A549 (cell line): ENCODE results near the gene SCN3B. TPM values are rescaled to one million over a fixed set of nuclear protein-coding genes. Genes with fewer than 3 reads are reported as not detected.

ENCODE experiments used
- ATAC-seq, 2 experiments: fragments of 200-7000 bp in 1 of 2; fragments of >200 bp in 1 of 2; cut with Nextera tagmentation in 1 of 2; cut with Tn5 transposase in 1 of 2; 3 replicates each; pipeline versions ENCODE4 v1.8.0 to v1.9.1; 2018 to 2020; ENCODE audit warnings: mild to moderate bottlenecking in 1 of 2, moderate library complexity in 1 of 2
- CTCF ChIA-PET: fragments of 300-600 bp; sonication (Branson Sonifier 250); formaldehyde crosslinking; extraction: SDS; loops from one replicate; lab custom pipeline; 2021; ENCODE audit warnings: antibody characterized with exemption, inconsistent platforms; lab: Yijun Ruan, JAX
- POLR2A ChIA-PET: fragments of 350-600 bp; formaldehyde crosslinking; extraction: SDS; loops from one replicate; lab custom pipeline; 2021; ENCODE audit warnings: antibody characterized with exemption, inconsistent platforms; lab: Yijun Ruan, JAX
- DNase-seq, 2 experiments: peaks; one replicate each; pipeline versions ENCODE4 v3.0.0 to v3.0.0-alpha.2; 2011 to 2016; ENCODE audit warnings: low read depth in 1 of 2, low spot score in 1 of 2
- FAIRE-seq: peaks from 2 replicates; lab custom pipeline; 2011; peaks lifted over from hg19 to GRCh38; lab: Jason Lieb, UNC
- H3K27ac ChIP-seq, 2 experiments: fragments of >200 bp; sonication (Bioruptor Twin); formaldehyde crosslinking; 3 replicates each; pipeline ENCODE4 v1.5.1; 2016 to 2017
- H3K4me1 ChIP-seq: fragments of >200 bp; sonication (Bioruptor Twin); formaldehyde crosslinking; 3 replicates; pipeline ENCODE4 v1.6.1; 2016
- H3K4me2 ChIP-seq: fragments of >200 bp; sonication (Bioruptor Twin); formaldehyde crosslinking; 3 replicates; pipeline ENCODE4 v1.6.1; 2016
- H3K4me3 ChIP-seq: fragments of >200 bp; sonication (Bioruptor Twin); formaldehyde crosslinking; 3 replicates; pipeline ENCODE4 v1.5.1; 2016
- H3K9me3 ChIP-seq: fragments of >200 bp; sonication (Bioruptor Twin); formaldehyde crosslinking; 3 replicates; pipeline ENCODE4 v1.6.1; 2016
- BHLHE40 ChIP-seq: IDR thresholded peaks from 2 replicates; pipeline ENCODE4 v1.6.1; 2012; ENCODE audit warnings: low read depth, low read length, inconsistent platforms
- CEBPB ChIP-seq, 2 experiments: fragments of >200 bp in 1 of 2; sonication (Bioruptor Twin) in 1 of 2; formaldehyde crosslinking in 1 of 2; IDR thresholded peaks; 2 replicates each; pipeline ENCODE4 v1.6.1; 2012 to 2016
- EHMT2 ChIP-seq: fragments of 200-600 bp; sonication (generic); IDR thresholded peaks from 2 replicates; pipeline ENCODE4 v1.6.1; 2016; ENCODE audit warnings: antibody characterized with exemption, low read depth, mild to moderate bottlenecking, moderate library complexity
- FOSL2 ChIP-seq, 2 experiments: fragments of 450-650 bp in 1 of 2; fragments of >200 bp in 1 of 2; sonication (Bioruptor Twin) in 1 of 2; formaldehyde crosslinking; IDR thresholded peaks; 2 replicates each; pipeline versions ENCODE4 v1.5.0 to v1.6.1; 2016 to 2020; ENCODE audit warnings: mild to moderate bottlenecking in 1 of 2, moderate library complexity in 1 of 2
- FOXS1 ChIP-seq: fragments of 250-450 bp; sonication (Bioruptor Pico); IDR thresholded peaks from 2 replicates; pipeline ENCODE4 v1.5.0; 2020; ENCODE audit warnings: mild to moderate bottlenecking, moderate library complexity
- GATA3 ChIP-seq: IDR thresholded peaks from 2 replicates; pipeline ENCODE4 v1.6.1; 2012; ENCODE audit warnings: borderline replicate concordance
- KDM5A ChIP-seq: fragments of 200-600 bp; sonication (generic); IDR thresholded peaks from 2 replicates; pipeline ENCODE4 v1.6.1; 2016; ENCODE audit warnings: antibody characterized with exemption, mild to moderate bottlenecking
- POLR2AphosphoS2 ChIP-seq: conservative IDR thresholded peaks from 2 replicates; pipeline ENCODE4 v1.6.1; 2012; ENCODE audit warnings: low read length, improper control_type of control experiment, inconsistent platforms
- SREBF2 ChIP-seq: fragments of 450-650 bp; IDR thresholded peaks from 2 replicates; pipeline ENCODE4 v1.6.1; 2014; ENCODE audit warnings: mild to moderate bottlenecking, moderate library complexity
- TFCP2L1 ChIP-seq: fragments of 250-450 bp; sonication (Bioruptor Pico); IDR thresholded peaks from 2 replicates; pipeline ENCODE4 v1.5.0; 2021; ENCODE audit warnings: mild to moderate bottlenecking
- TP53 ChIP-seq: fragments of 250-450 bp; sonication (Bioruptor Pico); IDR thresholded peaks from 2 replicates; pipeline ENCODE4 v1.5.0; 2021; ENCODE audit warnings: mild to moderate bottlenecking, moderate library complexity
- ZC3H11A ChIP-seq: fragments of 450-650 bp; IDR thresholded peaks from 2 replicates; pipeline ENCODE4 v1.6.1; 2014; ENCODE audit warnings: antibody characterized with exemption, mild to moderate bottlenecking
- WGBS: methylation state at CpG from one replicate; pipeline ENCODE4 v1.1.6; 2017; ENCODE audit errors: missing lambda C conversion rate; 5-methylcytosine and 5-hydroxymethylcytosine counted together
- polyA plus RNA-seq, 4 experiments: library from polyadenylated mRNA; depleted of rRNA in 3 of 4; stranded (reverse); fragments of >200 nt; fragmentation: RNase III in 1 of 4; extraction: RNeasy Plus Mini Kit Qiagen cat#74134 plus additional on column Dnase treatment in 1 of 4; gene quantifications; 2 replicates in 3 of 4; 3 replicates in 1 of 4; pipeline ENCODE4 v1.2.3, GENCODE V29; 2011 to 2017
- TF ChIP-seq, protein P1 (sequence below): fragments of >200 bp; sonication (Bioruptor Twin); formaldehyde crosslinking; IDR thresholded peaks from 2 replicates; pipeline ENCODE4 v1.6.1; 2016
- TF ChIP-seq, protein P2 (sequence below): fragments of 450-650 bp; IDR thresholded peaks from 2 replicates; pipeline ENCODE4 v1.6.1; 2014; ENCODE audit warnings: antibody characterized with exemption
- TF ChIP-seq, protein P3 (sequence below): fragments of 250-450 bp; sonication (Bioruptor Pico); IDR thresholded peaks from 2 replicates; pipeline ENCODE4 v1.5.0; 2021; ENCODE audit warnings: mild to moderate bottlenecking, moderate library complexity, borderline replicate concordance
- TF ChIP-seq, protein P4 (sequence below): IDR thresholded peaks from 2 replicates; pipeline ENCODE4 v1.6.1; 2012

SCN3B gene
- polyA plus RNA-seq, 2 of the 4 experiments (the other 2 are of a cell fraction) = 0.18 to 0.37 TPM

DNA sequence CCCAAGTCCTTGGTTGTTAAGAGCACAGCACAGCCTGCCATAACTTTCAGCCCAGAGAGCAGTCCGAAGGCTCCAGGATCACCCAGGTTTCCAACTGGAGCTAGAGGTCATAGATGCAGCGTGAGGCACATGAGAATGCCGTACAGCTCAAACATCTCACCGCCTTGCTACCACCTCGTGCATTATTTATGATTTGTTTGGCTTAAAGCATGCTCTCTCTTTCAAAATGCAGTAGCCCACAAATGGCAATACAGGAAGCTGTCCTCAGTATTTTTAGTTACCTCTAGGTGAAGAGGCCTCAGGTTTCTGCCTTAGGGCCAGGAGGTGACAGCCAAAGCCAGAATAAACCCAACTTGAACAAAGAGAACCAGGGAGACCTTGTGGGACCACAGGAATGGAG lies 14.4 kb downstream of the SCN3B start (continued):
- TF ChIP-seq TP53 (CRISPR knock-in tag) (no peak), GATA3 (no peak), ZC3H11A (no peak)
- TF ChIP-seq, protein P1, sequence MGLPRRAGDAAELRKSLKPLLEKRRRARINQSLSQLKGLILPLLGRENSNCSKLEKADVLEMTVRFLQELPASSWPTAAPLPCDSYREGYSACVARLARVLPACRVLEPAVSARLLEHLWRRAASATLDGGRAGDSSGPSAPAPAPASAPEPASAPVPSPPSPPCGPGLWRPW = no peak
- TF ChIP-seq, protein P2, sequence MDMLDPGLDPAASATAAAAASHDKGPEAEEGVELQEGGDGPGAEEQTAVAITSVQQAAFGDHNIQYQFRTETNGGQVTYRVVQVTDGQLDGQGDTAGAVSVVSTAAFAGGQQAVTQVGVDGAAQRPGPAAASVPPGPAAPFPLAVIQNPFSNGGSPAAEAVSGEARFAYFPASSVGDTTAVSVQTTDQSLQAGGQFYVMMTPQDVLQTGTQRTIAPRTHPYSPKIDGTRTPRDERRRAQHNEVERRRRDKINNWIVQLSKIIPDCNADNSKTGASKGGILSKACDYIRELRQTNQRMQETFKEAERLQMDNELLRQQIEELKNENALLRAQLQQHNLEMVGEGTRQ = no peak
- TF ChIP-seq, protein P3, sequence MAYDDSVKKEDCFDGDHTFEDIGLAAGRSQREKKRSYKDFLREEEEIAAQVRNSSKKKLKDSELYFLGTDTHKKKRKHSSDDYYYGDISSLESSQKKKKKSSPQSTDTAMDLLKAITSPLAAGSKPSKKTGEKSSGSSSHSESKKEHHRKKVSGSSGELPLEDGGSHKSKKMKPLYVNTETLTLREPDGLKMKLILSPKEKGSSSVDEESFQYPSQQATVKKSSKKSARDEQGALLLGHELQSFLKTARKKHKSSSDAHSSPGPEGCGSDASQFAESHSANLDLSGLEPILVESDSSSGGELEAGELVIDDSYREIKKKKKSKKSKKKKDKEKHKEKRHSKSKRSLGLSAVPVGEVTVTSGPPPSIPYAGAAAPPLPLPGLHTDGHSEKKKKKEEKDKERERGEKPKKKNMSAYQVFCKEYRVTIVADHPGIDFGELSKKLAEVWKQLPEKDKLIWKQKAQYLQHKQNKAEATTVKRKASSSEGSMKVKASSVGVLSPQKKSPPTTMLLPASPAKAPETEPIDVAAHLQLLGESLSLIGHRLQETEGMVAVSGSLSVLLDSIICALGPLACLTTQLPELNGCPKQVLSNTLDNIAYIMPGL = no peak

DNA sequence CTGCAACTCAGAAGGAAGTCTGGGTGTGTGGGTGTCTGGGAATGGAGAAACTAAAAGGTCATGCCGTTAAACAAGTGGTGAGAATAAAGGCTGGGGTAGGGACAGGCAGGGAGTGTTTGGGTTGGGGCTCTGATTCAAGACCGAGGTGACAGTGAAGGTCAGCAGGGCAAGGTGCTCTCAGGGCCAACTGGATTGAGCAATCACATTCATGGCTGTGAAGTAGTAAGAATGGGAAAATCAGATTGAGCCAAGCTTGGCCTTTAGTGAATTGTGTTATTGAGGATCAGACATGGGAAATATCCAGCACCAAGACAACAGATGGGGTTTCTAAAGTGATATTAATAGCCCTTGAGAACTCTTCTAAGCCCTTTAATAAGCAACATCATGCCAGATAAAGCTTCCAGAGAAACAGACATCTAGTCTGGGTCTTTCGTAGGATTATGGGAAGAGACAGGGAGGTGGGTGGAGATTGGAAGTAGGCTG lies 24.3 kb downstream of the SCN3B start:
- H3K4me1 ChIP-seq = peaks cover 7% of the 10 kb centered on the region; the same call in 1 of the 3 replicates
- H3K27ac ChIP-seq = no peak overlapping the region
- H3K9me3 ChIP-seq = no peaks in the 10 kb centered on the region
- no peak overlapping the region for H3K4me3 ChIP-seq
- WGBS = 33% methylated on average over 3 of the region's 3 CpGs
- no peak for DNase-seq
- no peak overlapping the region for H3K4me2 ChIP-seq
- TF ChIP-seq EHMT2 (no peak), TP53 (CRISPR knock-in tag) (no peak), FOSL2 (IDR thresholded peaks at IDR 0.05) (no peak), FOSL2 (CRISPR knock-in tag; IDR thresholded peaks at IDR 0.05) (no peak), FOXS1 (no peak), KDM5A (no peak), POLR2AphosphoS2 (peak; percentile 83; the same call in 1 of the 2 replicates), SREBF2 (no peak), CEBPB (IDR thresholded peaks at IDR 0.05) (peak in 1 of 2 experiments; percentile 25; a peak in 1 of 4 replicates), BHLHE40 (no peak)
- TF ChIP-seq, protein P4, sequence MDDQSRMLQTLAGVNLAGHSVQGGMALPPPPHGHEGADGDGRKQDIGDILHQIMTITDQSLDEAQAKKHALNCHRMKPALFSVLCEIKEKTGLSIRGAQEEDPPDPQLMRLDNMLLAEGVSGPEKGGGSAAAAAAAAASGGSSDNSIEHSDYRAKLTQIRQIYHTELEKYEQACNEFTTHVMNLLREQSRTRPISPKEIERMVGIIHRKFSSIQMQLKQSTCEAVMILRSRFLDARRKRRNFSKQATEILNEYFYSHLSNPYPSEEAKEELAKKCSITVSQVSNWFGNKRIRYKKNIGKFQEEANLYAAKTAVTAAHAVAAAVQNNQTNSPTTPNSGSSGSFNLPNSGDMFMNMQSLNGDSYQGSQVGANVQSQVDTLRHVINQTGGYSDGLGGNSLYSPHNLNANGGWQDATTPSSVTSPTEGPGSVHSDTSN = no peak
- TF ChIP-seq, all 56 proteins: peak for 2
- ChIA-PET CTCF (interaction anchor here (0.7 to 1.9 kb wide), 4 partner anchors 10 to 77 kb away, joined by 3 to 9 read pairs (median 7); no protein-coding TSS in a partner anchor), POLR2A (no interaction called here)
- ATAC-seq (peak in 1 of 2 experiments; percentile 3; a peak in 2 of 6 replicates), FAIRE-seq (no peak)

DNA sequence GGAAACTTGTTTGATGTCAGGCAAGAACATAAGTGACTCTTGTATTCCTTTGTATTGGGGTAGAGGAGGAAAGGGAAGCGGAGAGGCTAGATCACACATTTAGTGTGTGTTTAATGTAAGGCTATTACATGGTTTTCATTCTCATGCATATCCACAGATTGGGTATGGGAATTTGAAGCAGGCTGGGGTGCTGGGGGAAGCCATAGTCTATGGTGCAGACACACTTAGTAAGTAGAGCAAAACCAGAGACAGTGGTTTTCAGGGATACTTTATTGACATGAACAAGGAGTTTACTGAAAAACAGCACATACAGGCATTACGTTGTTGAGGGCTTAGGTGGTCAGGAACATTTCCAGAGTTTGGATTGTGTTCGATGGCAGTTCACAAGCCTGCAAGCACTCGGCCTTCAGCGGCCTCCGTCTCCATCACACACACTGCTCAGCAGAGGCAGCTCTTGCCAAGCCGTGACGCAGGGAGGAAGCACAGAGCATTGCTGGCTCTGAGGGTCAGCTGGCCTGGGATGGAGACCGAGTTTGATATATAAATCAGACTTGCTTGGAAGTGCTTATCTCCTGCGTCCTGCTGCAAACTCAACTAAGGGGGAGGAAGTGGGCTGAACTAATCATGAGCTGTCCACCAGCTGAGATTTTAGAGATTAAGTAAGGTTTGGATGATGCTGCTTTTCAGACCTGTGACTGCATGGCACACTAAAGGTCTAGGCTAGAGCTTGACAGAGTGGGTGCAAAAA lies 25.3 kb downstream of the SCN3B start:
- ChIA-PET CTCF (interaction anchor here (0.5 to 1.9 kb wide), 4 partner anchors 19 to 367 kb away, joined by 3 to 9 read pairs (median 3); no protein-coding TSS in a partner anchor), POLR2A (no interaction called here)
- peak; percentile 38; the same call in 1 of the 2 replicates for TF ChIP-seq TFCP2L1 (CRISPR knock-in tag)
- TF ChIP-seq FOXS1 = no peak
- peak; percentile 52 for TF ChIP-seq POLR2AphosphoS2
- Histone ChIP-seq H3K4me1 (peaks cover 14% of the 10 kb centered on the region), H3K9me3 (no peaks in the 10 kb centered on the region), H3K4me2 (no peak overlapping the region), H3K4me3 (no peak overlapping the region), H3K27ac (no peak overlapping the region)
- FAIRE-seq (no peak), DNase-seq (no peak), ATAC-seq (peak; percentile 11 to 14; a peak in 3 of 6 replicates)
- WGBS = 90% methylated on average over 10 of the region's 10 CpGs
